ENCODE results near the gene ADAMTS7.
"Not testable (repeated sequence)": the region's sequence is repeated elsewhere in the genome, so short reads cannot be mapped to it uniquely, and the experiment has no call there.

Gene ADAMTS7

GRCh38 chr15:78761891-78762385 is 49.3 kb downstream of the ADAMTS7 start:
- DNase-seq (ENCODE audit: insufficient read length, low spot score) = no peak
- TF ChIP-seq SPI1 (IDR thresholded peaks at IDR 0.05; ENCODE audit: low read depth, low read length) (no peak), POU2F2 (IDR thresholded peaks at IDR 0.05; ENCODE audit: low read depth, low read length) (no peak), TAF1 (IDR thresholded peaks at IDR 0.05; ENCODE audit: low read depth, low read length) (no peak)
- FAIRE-seq = no peak

- FAIRE-seq = peak; percentile 93
- DNase-seq (ENCODE audit: insufficient read length, low spot score) = peak; percentile 71
- TF ChIP-seq SPI1 (IDR thresholded peaks at IDR 0.05; ENCODE audit: low read depth, low read length) = peak; percentile 60
Observed at GRCh38 chr15:78761475-78761874, 49.8 kb downstream of the ADAMTS7 start.

GRCh38 chr15:78761020-78761419 is 50.2 kb downstream of the ADAMTS7 start:
- FAIRE-seq (no peak), DNase-seq (ENCODE audit: insufficient read length, low spot score) (no peak)
- no peak for TF ChIP-seq TAF1 (IDR thresholded peaks at IDR 0.05; ENCODE audit: low read depth, low read length)
- no peak for TF ChIP-seq POLR2A (IDR thresholded peaks at IDR 0.05; ENCODE audit: low read depth, low read length)
- TF ChIP-seq POLR2AphosphoS5 (IDR thresholded peaks at IDR 0.05; ENCODE audit: low read depth, low read length) = no peak
- no peak for TF ChIP-seq PAX5 (IDR thresholded peaks at IDR 0.05; ENCODE audit: insufficient read depth, low read length, severe bottlenecking)
- TF ChIP-seq SPI1 (IDR thresholded peaks at IDR 0.05; ENCODE audit: low read depth, low read length) = no peak
- no peak for TF ChIP-seq POU2F2 (IDR thresholded peaks at IDR 0.05; ENCODE audit: low read depth, low read length)

- DNase-seq (ENCODE audit: insufficient read length, low spot score) = not testable (repeated sequence)
- peak; percentile 83 for FAIRE-seq
Observed at GRCh38 chr15:78760091-78760882, 51.0 kb downstream of the ADAMTS7 start.

- FAIRE-seq; DNase-seq (ENCODE audit: insufficient read length, low spot score): not testable (repeated sequence)
Observed at GRCh38 chr15:78759361-78759998, 51.8 kb downstream of the ADAMTS7 start.

- DNase-seq (ENCODE audit: insufficient read length, low spot score); FAIRE-seq: not testable (repeated sequence)
Observed at GRCh38 chr15:78758486-78759200, 52.6 kb downstream of the ADAMTS7 start.

- DNase-seq (ENCODE audit: insufficient read length, low spot score); FAIRE-seq: not testable (repeated sequence)
Observed at GRCh38 chr15:78758084-78758483, 53.2 kb downstream of the ADAMTS7 start.

DNA sequence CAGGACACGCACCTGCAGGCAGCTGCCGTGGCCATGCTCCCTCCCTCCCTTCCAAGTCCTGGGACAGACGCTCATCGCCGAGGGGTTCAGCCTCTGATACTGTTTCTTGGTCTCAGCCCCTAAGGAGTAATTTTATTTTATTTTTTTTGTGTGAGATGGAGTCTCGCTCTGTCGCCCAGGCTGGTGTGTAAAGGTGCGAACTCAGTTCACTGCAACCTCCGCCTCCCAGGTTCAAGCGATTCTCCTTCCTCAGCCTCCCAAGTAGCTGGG is 53.7 kb downstream of the ADAMTS7 start:
- FAIRE-seq (no peak), DNase-seq (ENCODE audit: insufficient read length, low spot score) (no peak)
- TF ChIP-seq PAX5 (IDR thresholded peaks at IDR 0.05; ENCODE audit: insufficient read depth, low read length, severe bottlenecking) (no peak), POLR2AphosphoS5 (IDR thresholded peaks at IDR 0.05; ENCODE audit: low read depth, low read length) (no peak), SPI1 (IDR thresholded peaks at IDR 0.05; ENCODE audit: low read depth, low read length) (no peak), POLR2A (IDR thresholded peaks at IDR 0.05; ENCODE audit: low read depth, low read length) (no peak), POU2F2 (IDR thresholded peaks at IDR 0.05; ENCODE audit: low read depth, low read length) (no peak), TAF1 (IDR thresholded peaks at IDR 0.05; ENCODE audit: low read depth, low read length) (no peak)

GRCh38 chr15:78756781-78757635 is 54.3 kb downstream of the ADAMTS7 start:
- TF ChIP-seq PAX5 (IDR thresholded peaks at IDR 0.05; ENCODE audit: insufficient read depth, low read length, severe bottlenecking) = peak; percentile 75
- TF ChIP-seq SPI1 (IDR thresholded peaks at IDR 0.05; ENCODE audit: low read depth, low read length) = peak; percentile 51
- peak; percentile 86 for FAIRE-seq
- DNase-seq (ENCODE audit: insufficient read length, low spot score) = peak; percentile 42

DNA sequence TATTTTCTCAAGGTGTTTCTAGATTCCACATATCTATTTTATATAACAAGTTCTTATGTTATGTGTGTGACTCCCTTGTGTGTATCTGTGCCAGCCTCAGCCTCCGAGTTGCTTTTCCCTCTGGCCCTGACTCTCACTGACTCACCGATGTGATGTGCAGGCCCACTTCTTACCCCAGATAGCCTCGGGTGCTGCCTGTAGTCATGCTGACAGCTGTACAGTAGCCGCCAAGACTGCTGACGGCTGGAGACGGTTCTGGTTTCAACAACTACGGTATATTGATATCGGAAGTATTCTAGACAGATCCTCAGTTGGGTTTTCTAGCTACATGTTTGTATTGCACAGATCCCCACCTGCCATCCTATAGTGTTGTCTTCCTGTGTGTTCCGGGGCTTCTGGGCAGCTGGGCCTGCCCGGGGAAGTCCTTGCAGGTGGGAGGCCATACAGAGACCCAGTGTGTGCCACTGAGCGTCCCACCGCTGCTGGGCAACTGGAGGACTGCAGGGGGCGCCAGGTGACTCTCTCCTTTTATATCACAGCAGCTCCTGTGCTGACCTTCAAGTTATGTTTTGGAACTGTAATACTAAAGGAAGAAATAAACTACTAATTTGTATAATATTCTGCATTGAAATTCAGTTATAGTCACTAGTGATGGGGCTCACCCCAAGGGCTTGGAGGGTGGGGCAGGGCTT is 55.2 kb downstream of the ADAMTS7 start:
- FAIRE-seq; DNase-seq (ENCODE audit: insufficient read length, low spot score): not testable (repeated sequence)

GRCh38 chr15:78754637-78755280 is 56.5 kb downstream of the ADAMTS7 start:
- FAIRE-seq = peak; percentile 20
- not testable (repeated sequence) for DNase-seq (ENCODE audit: insufficient read length, low spot score)

DNA sequence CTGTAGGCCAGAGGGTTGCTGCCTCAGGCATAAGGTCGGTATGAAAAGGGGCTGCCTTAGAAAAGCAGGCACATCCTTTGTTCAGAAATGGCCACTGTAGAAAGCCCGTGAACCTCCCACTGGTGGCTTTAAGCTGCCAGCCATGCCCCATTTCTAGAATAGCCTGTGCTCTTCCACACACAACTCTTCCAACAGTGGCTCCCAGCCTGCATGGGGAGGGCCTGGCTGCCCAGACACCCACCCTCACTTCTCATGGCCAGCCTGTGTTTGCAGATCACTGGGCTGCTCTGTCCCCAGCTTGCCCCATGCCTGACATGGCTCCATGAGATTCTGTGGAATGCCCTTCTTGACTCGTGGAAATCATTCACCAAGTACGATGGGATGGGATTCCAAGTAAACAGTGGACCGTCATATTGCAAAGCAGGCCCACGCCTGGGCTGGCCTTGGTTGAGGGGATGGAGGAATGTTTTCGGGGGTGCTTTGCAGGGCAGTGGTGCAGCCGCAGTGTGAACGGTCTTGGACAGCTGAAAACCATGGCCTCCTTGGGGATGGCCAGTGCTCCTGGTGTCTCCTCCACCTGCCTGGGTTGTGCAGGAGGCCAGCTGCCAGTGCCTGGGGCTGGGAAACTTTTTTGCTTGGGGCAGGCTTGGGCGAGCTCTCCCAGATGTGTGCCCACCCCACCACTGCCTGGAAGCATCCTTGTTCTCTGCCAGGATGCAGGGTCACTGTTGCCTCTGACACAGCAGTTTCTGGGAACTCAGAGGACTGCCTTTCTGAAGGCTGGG is 57.3 kb downstream of the ADAMTS7 start:
- FAIRE-seq; DNase-seq (ENCODE audit: insufficient read length, low spot score): not testable (repeated sequence)

- not testable (repeated sequence) for DNase-seq (ENCODE audit: insufficient read length, low spot score)
- peak; percentile 35 for FAIRE-seq
Observed at GRCh38 chr15:78753359-78753659, 58.0 kb downstream of the ADAMTS7 start.
